Brain microvascular endothelial cell (primary cell): ENCODE data around the gene SATB2.

ENCODE experiments used
- DNase-seq: peaks from one replicate; pipeline ENCODE4 v3.0.0-alpha.2; 2020
- H3K27ac ChIP-seq: fragments of 250-450 bp; sonication (Bioruptor Pico); 2 replicates; pipeline ENCODE4 v1.5.1; 2020; ENCODE audit warnings: mild to moderate bottlenecking, moderate library complexity
- H3K27me3 ChIP-seq: fragments of 250-450 bp; sonication (Bioruptor Pico); replicated peaks from 2 replicates; pipeline ENCODE4 v1.5.1; 2020; ENCODE audit warnings: mild to moderate bottlenecking
- H3K36me3 ChIP-seq: fragments of 250-450 bp; sonication (Bioruptor Pico); replicated peaks from 2 replicates; pipeline ENCODE4 v1.5.1; 2020; ENCODE audit warnings: mild to moderate bottlenecking
- H3K4me3 ChIP-seq: 2 replicates; pipeline ENCODE4 v1.5.1; 2011; ENCODE audit warnings: low read depth, mild to moderate bottlenecking, control low read depth, low read length, moderate library complexity
- CTCF ChIP-seq: IDR thresholded peaks from 2 replicates; pipeline ENCODE4 v1.5.1; 2011; ENCODE audit warnings: low read depth, mild to moderate bottlenecking, moderate library complexity, low read length, control low read depth, inconsistent platforms; ENCODE audit errors: missing control alignments
- in situ Hi-C: cut with HindIII; loops from 2 replicates; pipeline ENCODE4 v1.10.0; 2017; ENCODE audit warnings: low sequenced_read_pairs, low pct_ligation_motif_present

The SATB2 gene

GRCh38 chr2:199431746-199432213 lies 26.0 kb downstream of the SATB2 start:
- no peak overlapping the region for H3K27ac ChIP-seq
- DNase-seq: peak; percentile 52

GRCh38 chr2:199430214-199430613 lies 27.5 kb downstream of the SATB2 start:
- in situ Hi-C loops: no loop called here
- Histone ChIP-seq H3K36me3 (no peaks in the 10 kb centered on the region), H3K4me3 (no peak overlapping the region), H3K27me3 (no peaks in the 10 kb centered on the region), H3K27ac (no peak overlapping the region)
- TF ChIP-seq CTCF: no peak
- DNase-seq: no peak

More at GRCh38 chr2:199431746-199432213, 26.0 kb downstream of the SATB2 start:
- Histone ChIP-seq H3K36me3 (no peaks in the 10 kb centered on the region), H3K4me3 (peak overlapping the region; percentile 10), H3K27me3 (no peaks in the 10 kb centered on the region)
- in situ Hi-C loops: no loop called here
- TF ChIP-seq CTCF: no peak

DNA sequence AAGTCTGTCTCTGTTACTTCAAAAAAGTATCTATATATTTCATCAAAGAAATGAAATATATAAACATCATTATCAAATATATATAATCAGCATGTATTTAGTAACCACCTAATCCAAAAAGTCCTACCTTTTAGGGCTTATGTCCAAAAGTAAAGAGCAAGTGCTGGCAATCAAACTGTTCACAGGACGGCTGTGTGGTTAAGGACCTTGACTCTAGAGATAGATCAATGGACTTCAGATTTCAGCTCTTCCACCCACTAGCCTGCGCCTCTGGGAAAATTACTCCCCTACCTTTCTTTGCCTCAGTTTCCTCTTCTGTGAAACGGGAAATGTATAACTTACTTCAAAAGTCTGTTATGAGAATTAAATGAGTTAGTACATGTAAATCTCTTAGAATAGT lies 29.4 kb downstream of the SATB2 start:
- H3K27ac ChIP-seq: no peak overlapping the region
- in situ Hi-C loops: no loop called here
- no peaks in the 10 kb centered on the region for H3K27me3 ChIP-seq
- TF ChIP-seq CTCF: no peak
- no peak for DNase-seq
- no peak overlapping the region for H3K4me3 ChIP-seq
- H3K36me3 ChIP-seq: no peaks in the 10 kb centered on the region

DNA sequence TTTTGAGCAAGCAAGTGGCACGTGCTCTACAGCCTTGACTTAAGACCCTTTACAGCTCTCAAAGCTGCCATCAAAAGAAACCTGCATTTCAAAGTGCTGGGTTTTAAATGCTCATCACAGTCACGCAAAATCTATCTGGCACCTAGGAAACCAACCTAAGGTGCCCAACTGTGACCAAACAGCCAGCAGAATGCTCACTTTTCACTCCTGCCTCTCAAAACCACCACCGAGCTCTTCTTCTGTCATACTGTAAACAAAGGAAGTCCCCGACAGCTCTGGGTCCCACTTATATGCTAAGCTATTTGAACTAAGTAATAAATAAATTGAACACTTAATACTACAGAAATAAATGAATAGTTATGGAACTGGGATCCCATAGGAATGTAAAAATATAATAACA lies 33.6 kb downstream of the SATB2 start:
- in situ Hi-C loops: no loop called here
- H3K27ac ChIP-seq: no peak overlapping the region
- no peak overlapping the region for H3K4me3 ChIP-seq
- DNase-seq: no peak
- no peaks in the 10 kb centered on the region for H3K36me3 ChIP-seq
- no peak for TF ChIP-seq CTCF
- H3K27me3 ChIP-seq: no peaks in the 10 kb centered on the region

DNA sequence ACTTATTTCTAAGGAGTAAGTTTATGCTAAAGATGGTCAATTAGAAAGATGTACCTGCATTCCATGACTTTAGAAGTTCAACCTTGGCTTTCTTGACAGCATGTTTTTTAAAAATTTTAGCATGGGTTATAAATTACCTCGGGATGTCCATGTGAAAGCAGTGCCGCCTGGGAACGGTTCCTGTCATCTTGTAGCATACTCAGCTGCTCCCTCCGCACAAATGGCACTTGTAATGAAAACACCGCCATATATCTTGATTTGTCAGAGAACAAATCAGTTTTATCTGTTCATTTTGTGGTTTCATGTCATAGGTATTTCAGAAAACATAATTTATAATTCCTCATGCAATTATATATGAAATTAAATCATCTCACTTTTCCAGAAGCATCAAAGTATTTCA lies 38.3 kb downstream of the SATB2 start:
- H3K27me3 ChIP-seq: no peaks in the 10 kb centered on the region
- no peak for DNase-seq
- no peaks in the 10 kb centered on the region for H3K36me3 ChIP-seq
- no peak overlapping the region for H3K27ac ChIP-seq
- no peak for TF ChIP-seq CTCF
- in situ Hi-C loops: no loop called here
- H3K4me3 ChIP-seq: no peak overlapping the region

- no peaks in the 10 kb centered on the region for H3K27me3 ChIP-seq
- no peak overlapping the region for H3K4me3 ChIP-seq
- in situ Hi-C loops: no loop called here
- no peaks in the 10 kb centered on the region for H3K36me3 ChIP-seq
- H3K27ac ChIP-seq: no peak overlapping the region
- DNase-seq: no peak
- no peak for TF ChIP-seq CTCF
These were observed 43.3 kb downstream of the SATB2 start for GRCh38 chr2:199414465-199414864.
